Astrocyte of the spinal cord (primary cell): ENCODE results near the gene WNK2.

Experiments
- DNase-seq: peaks from one replicate; pipeline ENCODE4 v3.0.0; 2011; ENCODE audit warnings: low read depth, low spot score
- H3K4me3 ChIP-seq: 2 replicates; pipeline ENCODE4 v1.5.1; 2011; ENCODE audit warnings: low read depth, mild to moderate bottlenecking, low read length, moderate library complexity
- in situ Hi-C: cut with HindIII; loops from 2 replicates; pipeline ENCODE4 v1.10.0; 2017; ENCODE audit warnings: low sequenced_read_pairs
- TF ChIP-seq, protein P1 (sequence below): IDR thresholded peaks from 2 replicates; pipeline ENCODE4 v1.5.1; 2012; ENCODE audit warnings: low read depth, mild to moderate bottlenecking, low read length, inconsistent platforms

Gene WNK2

DNA sequence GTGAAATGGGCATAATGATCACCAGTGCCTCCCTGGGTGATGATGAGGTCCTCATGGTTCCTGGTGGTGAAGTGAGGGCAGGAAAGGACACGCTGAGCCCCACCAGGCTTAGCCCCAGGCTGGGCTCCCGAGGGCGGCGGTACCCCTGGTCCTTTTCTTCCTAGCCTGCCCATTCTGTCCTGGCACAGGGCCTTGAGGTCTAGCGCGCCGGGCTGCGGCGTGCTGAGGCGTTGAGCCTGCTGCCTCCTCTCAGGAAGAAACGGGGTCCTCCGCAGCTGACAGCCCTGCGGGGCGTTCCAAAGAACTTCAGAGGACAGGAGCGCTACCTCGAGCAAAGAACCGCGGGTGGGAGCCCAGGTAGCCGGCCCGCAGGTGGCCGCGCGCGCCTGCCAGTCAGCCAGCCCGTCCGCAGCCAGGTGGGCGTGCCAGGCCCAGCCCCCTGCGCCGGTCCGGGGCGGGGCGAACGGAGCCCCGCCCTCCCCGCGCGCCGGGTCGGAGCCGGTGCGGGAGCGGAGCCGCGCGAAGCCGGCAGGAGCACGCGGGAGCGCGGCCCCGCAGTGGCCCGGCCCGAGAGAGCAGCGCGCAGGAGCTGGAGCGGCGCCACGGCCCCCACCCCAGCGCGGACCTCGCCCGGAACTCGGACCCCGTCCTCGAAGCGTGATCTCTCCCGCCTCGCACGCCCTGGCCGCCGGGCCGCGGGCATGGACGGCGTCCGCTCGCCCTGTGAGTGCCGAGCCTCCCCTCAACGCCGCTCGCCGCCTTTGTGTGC lies at the start of gene WNK2:
TSS of gene WNK2 (plus strand) at position 477 of the 769 bp plus-strand sequence. CDS start 791 bp downstream, outside the sequence.
- in situ Hi-C loops = no loop called here
- H3K4me3 ChIP-seq = no peak within 1 kb of the TSS
- TF ChIP-seq, protein P1, sequence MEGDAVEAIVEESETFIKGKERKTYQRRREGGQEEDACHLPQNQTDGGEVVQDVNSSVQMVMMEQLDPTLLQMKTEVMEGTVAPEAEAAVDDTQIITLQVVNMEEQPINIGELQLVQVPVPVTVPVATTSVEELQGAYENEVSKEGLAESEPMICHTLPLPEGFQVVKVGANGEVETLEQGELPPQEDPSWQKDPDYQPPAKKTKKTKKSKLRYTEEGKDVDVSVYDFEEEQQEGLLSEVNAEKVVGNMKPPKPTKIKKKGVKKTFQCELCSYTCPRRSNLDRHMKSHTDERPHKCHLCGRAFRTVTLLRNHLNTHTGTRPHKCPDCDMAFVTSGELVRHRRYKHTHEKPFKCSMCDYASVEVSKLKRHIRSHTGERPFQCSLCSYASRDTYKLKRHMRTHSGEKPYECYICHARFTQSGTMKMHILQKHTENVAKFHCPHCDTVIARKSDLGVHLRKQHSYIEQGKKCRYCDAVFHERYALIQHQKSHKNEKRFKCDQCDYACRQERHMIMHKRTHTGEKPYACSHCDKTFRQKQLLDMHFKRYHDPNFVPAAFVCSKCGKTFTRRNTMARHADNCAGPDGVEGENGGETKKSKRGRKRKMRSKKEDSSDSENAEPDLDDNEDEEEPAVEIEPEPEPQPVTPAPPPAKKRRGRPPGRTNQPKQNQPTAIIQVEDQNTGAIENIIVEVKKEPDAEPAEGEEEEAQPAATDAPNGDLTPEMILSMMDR = no peak
- no peak for DNase-seq

DNA sequence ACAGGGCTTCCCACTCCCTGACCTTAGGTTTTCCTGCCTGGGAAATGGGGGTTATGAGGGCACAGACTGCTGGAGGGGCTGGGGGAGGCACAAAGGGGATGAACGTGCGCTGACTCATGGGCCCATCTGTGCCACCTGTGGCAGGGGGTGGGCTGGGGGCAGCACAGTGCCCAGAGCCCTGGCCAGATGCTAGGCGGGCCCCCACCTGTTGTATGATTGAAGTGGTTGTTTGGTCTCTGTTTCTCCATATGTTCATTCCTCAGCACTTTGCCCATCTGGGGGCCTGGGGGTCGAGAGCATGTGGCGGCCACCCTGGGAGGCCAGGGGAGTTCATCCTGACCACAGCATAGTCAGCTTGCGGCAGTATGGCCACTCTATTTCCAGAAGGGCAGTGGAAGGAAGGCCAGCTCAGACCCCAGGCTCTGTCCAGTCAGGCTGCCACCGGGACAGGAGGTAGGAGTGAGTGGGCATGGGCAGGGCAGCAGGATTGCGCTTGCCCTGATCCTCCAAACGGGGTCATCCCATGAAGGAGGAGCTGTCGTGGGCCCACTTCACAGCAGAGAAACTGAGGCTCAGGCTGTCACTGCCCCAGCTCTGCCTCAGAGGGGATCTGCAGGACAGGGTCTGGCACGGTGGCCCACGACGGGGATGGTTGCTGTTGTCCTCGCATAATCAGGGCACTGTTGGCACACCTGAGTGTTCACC lies 49.0 kb upstream of the WNK2 start:
- H3K4me3 ChIP-seq = peak overlapping the region; percentile 44
- in situ Hi-C loops = no loop called here
- TF ChIP-seq, protein P1 = no peak
- no peak for DNase-seq

DNA sequence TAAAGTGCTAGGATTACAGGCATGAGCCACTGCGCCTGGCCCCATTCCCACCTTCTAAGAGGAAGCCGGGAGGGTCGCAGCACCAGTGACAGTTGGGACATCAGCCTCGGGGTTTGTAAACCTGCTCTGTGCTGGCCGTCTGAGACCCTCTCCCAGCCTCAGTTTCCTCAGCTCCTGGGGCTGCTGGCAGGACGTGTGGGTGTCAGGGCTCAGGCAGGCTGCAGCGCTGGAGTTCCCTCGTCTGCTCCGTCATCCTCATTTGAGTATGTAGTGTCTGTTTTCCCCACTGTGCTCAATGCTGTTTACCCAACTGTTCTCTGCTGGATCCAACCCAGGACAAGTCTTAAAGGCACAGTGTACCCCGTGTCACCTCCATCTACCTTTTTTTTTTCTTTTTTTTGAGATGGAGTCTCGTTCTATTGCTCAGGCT lies 47.9 kb upstream of the WNK2 start:
- TF ChIP-seq, protein P1 = no peak
- no peak overlapping the region for H3K4me3 ChIP-seq
- in situ Hi-C loops = no loop called here
- peak; percentile 27 for DNase-seq

DNA sequence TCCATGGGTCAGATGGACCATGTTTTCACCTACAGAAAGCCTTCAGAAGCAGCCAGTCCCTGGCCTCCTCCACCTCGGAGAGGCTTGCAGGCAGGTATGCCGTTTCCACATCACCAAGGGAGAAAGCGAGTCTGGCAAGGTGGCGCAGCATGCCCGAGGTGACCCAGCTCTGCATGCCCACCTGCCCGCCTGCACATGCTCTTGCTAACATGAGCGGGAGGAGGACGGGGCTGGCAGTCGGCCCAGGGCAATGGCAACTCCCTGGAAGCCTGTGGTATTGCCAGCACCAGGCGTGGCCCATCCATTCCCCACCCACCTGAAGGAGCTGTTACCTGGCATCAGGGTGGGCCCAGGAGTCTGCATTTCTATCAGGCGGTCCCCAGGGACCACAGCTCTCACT lies 46.6 kb upstream of the WNK2 start:
- no peak overlapping the region for H3K4me3 ChIP-seq
- TF ChIP-seq, protein P1 = no peak
- in situ Hi-C loops = no loop called here
- no peak for DNase-seq

DNA sequence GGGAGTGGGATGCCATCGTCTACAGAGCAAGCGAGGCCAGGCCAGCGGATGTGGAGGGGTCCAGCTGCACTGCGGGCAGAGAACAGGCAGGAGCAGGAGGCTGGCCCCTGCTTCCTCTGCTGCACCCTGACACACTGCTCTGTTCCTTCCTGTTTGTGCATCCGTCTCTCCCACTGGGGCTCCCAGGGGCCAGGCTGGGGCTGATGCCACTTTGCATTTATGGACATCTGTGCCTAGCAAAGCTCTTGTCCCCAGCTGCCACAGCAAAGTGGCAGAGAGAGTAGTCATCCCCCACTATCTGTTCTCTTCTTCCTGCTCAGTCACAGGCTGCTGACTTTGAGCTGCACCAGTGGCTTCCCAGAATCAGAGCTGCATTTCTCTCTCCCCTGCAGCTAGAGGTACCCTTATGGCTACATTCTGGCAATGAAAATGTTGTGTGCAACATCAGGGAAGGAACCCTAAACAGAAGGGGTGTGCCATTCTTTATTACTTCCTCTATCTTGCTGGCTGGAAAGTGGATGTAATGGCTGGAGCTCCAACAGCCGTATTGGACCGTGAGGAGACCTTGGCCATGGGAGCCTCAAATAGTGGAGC lies 45.7 kb upstream of the WNK2 start:
- in situ Hi-C loops = no loop called here
- TF ChIP-seq, protein P1 = no peak
- no peak for DNase-seq
- H3K4me3 ChIP-seq = no peak overlapping the region

DNA sequence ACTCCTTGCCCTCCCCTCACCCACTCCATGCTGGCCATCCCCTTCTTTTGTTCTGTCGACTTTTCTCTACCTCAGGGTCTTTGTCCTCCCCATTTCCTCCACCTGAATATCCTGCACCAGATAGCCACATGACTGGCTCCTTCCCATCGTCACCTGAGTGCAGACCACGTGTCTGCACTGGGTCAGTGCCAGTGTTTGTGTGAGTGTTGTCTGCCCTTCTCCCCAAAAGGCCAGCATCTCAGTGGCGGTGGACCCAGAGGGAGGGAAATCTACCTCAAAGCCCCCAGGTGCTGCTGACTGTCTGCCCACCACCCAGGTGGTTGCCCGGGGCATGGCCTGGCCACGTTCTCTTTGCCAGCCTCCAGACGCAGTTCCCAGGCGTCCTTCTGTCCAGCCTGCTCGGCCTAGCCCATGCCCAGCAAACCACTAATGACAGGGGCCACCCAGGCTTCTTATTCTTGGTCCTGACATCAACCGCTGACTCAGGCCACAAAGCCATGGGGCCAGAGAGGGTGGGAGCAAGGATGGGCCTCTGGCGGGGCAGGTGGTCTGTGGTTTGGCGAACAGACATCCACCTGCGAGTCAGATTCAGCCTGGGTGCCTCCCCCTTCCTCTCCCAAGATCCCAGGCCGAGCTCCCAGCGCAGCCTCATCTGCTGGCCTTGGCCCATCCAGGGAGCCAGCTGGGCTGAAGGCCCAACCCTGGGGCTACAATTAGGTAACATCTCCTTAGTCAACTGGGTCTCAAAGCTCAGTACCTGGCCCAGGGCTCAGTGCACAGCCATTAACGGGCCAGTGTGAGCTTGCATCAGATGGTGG lies 44.4 kb upstream of the WNK2 start:
- TF ChIP-seq, protein P1 = no peak
- DNase-seq = no peak
- H3K4me3 ChIP-seq = no peak overlapping the region
- in situ Hi-C loops = no loop called here
